Measurements from ENCODE around the gene CCNI. TPM values are rescaled to one million over a fixed set of nuclear protein-coding genes. Genes with fewer than 3 reads are reported as not detected.
"Not testable (repeated sequence)": the region's sequence is repeated elsewhere in the genome, so short reads cannot be mapped to it uniquely, and the experiment has no call there.

The CCNI gene
- total RNA-seq, 1 experiment from 2014 or later = 112 TPM

GRCh38 chr4:77089866-77090265 is 14.1 kb upstream of the CCNI start:
- in situ Hi-C loops (cut with HindIII; ENCODE audit: low pct_unique_long_range_greater_than_20kb, low sequenced_read_pairs) = no loop called here
- no peak for DNase-seq (ENCODE audit: low read depth, low spot score)

- in situ Hi-C loops (cut with HindIII; ENCODE audit: low pct_unique_long_range_greater_than_20kb, low sequenced_read_pairs); DNase-seq (ENCODE audit: low read depth, low spot score): not testable (repeated sequence)
These were observed 11.2 kb upstream of the CCNI start for GRCh38 chr4:77087027-77087426.

GRCh38 chr4:77084019-77084639 is 8.3 kb upstream of the CCNI start:
- in situ Hi-C loops (cut with HindIII; ENCODE audit: low pct_unique_long_range_greater_than_20kb, low sequenced_read_pairs) = no loop called here
- no peak for DNase-seq (ENCODE audit: low read depth, low spot score)

GRCh38 chr4:77082886-77083608 is 7.3 kb upstream of the CCNI start:
- DNase-seq (ENCODE audit: low read depth, low spot score) = no peak
- in situ Hi-C loops (cut with HindIII; ENCODE audit: low pct_unique_long_range_greater_than_20kb, low sequenced_read_pairs) = no loop called here

GRCh38 chr4:77080806-77081205 is 5.0 kb upstream of the CCNI start:
- DNase-seq (ENCODE audit: low read depth, low spot score); in situ Hi-C loops (cut with HindIII; ENCODE audit: low pct_unique_long_range_greater_than_20kb, low sequenced_read_pairs): not testable (repeated sequence)

- no peak for DNase-seq (ENCODE audit: low read depth, low spot score)
- in situ Hi-C loops (cut with HindIII; ENCODE audit: low pct_unique_long_range_greater_than_20kb, low sequenced_read_pairs) = no loop called here
These were observed 3.5 kb upstream of the CCNI start for GRCh38 chr4:77079281-77079680.

- in situ Hi-C loops (cut with HindIII; ENCODE audit: low pct_unique_long_range_greater_than_20kb, low sequenced_read_pairs) = no loop called here
- no peak for DNase-seq (ENCODE audit: low read depth, low spot score)
These were observed 2.6 kb upstream of the CCNI start for GRCh38 chr4:77078401-77078800.

GRCh38 chr4:77076889-77077635 is 1.3 kb upstream of the CCNI start:
- DNase-seq (ENCODE audit: low read depth, low spot score) = no peak
- in situ Hi-C loops (cut with HindIII; ENCODE audit: low pct_unique_long_range_greater_than_20kb, low sequenced_read_pairs) = no loop called here

- DNase-seq (ENCODE audit: low read depth, low spot score) = peak; percentile 44
- in situ Hi-C loops (cut with HindIII; ENCODE audit: low pct_unique_long_range_greater_than_20kb, low sequenced_read_pairs) = no loop called here
These were observed 571 bp downstream of the CCNI start for GRCh38 chr4:77074981-77075855.

GRCh38 chr4:77074381-77074831 is 1.4 kb downstream of the CCNI start:
- no peak for DNase-seq (ENCODE audit: low read depth, low spot score)
- in situ Hi-C loops (cut with HindIII; ENCODE audit: low pct_unique_long_range_greater_than_20kb, low sequenced_read_pairs) = no loop called here

GRCh38 chr4:77073981-77074380 is 1.8 kb downstream of the CCNI start:
- no peak for DNase-seq (ENCODE audit: low read depth, low spot score)
- in situ Hi-C loops (cut with HindIII; ENCODE audit: low pct_unique_long_range_greater_than_20kb, low sequenced_read_pairs) = no loop called here

GRCh38 chr4:77073106-77073809 is 2.5 kb downstream of the CCNI start:
- in situ Hi-C loops (cut with HindIII; ENCODE audit: low pct_unique_long_range_greater_than_20kb, low sequenced_read_pairs) = no loop called here
- no peak for DNase-seq (ENCODE audit: low read depth, low spot score)

GRCh38 chr4:77072195-77072753 is 3.5 kb downstream of the CCNI start:
- no peak for DNase-seq (ENCODE audit: low read depth, low spot score)
- in situ Hi-C loops (cut with HindIII; ENCODE audit: low pct_unique_long_range_greater_than_20kb, low sequenced_read_pairs) = no loop called here

- DNase-seq (ENCODE audit: low read depth, low spot score); in situ Hi-C loops (cut with HindIII; ENCODE audit: low pct_unique_long_range_greater_than_20kb, low sequenced_read_pairs): not testable (repeated sequence)
These were observed 6.3 kb downstream of the CCNI start for GRCh38 chr4:77069514-77069913.

- no peak for DNase-seq (ENCODE audit: low read depth, low spot score)
- in situ Hi-C loops (cut with HindIII; ENCODE audit: low pct_unique_long_range_greater_than_20kb, low sequenced_read_pairs) = no loop called here
These were observed 10.4 kb downstream of the CCNI start for GRCh38 chr4:77065382-77065781.

GRCh38 chr4:77062856-77063255 is 12.9 kb downstream of the CCNI start:
- no peak for DNase-seq (ENCODE audit: low read depth, low spot score)
- in situ Hi-C loops (cut with HindIII; ENCODE audit: low pct_unique_long_range_greater_than_20kb, low sequenced_read_pairs) = no loop called here

GRCh38 chr4:77052352-77052751 is 23.4 kb downstream of the CCNI start:
- peak; percentile 69 for DNase-seq (ENCODE audit: low read depth, low spot score)
- in situ Hi-C loops (cut with HindIII; ENCODE audit: low pct_unique_long_range_greater_than_20kb, low sequenced_read_pairs) = no loop called here
